Urothelium cell line (cell line): Measurements from ENCODE around the gene SFXN2.
"Not testable (repeated sequence)": the region's sequence is repeated elsewhere in the genome, so short reads cannot be mapped to it uniquely, and the experiment has no call there.

Experiments used
- DNase-seq: peaks from one replicate; pipeline ENCODE4 v3.0.0; 2011; ENCODE audit warnings: low spot score, mixed read lengths
- FAIRE-seq: peaks from 2 replicates; lab custom pipeline; 2011; peaks lifted over from hg19 to GRCh38; lab: Jason Lieb, UNC

The SFXN2 gene

DNA sequence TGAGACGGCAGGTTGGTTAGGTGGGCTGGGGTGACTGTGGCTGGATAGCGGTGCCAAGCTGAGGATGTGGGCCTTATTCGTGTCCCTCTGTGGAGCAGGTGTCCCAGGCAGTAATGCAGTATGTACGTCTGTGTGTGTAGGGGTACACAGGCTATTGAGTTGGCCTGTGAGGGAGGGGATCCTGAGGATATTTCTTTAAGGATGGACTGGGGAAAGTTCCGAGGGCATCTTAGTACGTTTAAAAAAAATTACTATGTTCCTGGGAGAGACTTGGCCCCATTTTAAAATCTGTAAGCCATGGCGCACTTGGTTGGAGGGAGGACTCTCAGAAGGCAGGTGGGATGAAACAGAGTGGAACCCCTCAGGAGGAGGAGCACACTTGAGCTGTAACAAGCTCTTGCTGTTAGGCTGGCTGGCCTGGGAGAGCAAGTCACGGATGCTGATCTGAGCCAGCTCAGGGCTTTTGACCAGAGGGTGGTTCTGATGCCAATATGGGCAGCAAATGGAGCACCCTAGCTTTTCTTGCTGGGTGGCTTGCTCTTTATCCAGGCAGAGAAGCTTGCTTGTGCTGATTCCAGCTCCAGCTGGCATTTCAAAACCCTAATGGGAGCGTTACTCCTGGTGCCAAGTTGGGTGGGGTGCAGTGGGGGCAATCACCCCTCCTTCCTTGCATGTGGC, 30.1 kb downstream of the SFXN2 start:
- no peak for DNase-seq
- FAIRE-seq: no peak

DNA sequence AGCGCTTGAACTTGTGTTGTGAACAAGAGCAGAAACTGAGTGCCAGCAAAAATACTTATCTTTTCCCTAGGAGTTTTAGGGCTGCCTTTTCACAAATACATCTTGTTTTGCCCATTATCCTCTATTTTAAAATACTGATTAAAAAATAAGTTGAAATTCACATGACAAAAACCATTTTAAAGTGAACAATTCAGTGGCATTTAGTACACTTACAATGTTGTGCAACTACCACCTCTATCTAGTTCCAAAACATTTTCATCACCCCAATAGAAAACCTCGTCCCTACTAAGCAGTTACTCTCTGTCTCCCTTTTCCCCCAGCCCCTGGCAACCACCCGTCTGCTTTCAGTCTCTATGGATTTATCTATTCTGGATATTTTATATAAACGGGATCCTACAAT, 30.7 kb downstream of the SFXN2 start:
- no peak for FAIRE-seq

DNA sequence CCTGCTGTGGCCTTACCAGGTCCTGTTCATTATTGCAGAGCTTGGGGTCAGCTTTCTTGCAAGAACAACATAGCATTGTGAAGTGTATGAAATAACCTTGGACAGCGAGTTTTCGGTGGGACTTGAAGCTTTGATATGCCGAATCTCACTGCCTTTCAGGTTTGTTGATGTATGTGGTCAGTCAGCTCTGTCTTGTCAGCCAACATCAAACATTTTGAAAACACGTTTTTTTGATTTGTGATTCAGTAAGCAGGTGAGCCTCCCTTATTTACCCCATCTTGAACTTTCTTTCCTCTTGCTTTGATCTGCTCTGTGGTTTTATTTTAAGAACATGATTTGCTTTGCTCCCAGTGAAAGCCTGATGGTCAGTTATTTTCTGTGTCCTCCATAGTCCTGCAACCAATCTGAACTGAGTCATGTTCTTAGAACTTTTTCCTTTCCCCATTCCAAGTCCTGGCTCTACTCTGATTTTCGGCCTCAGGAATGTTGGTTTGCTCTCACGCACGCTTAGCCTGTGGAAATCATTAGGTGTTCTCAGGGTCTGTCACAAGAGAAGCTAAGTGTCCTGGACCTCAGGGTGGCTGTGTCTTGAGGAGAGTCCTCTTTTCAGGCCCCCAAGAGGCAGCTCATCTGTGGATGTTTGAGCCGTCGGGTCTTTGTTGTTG, 38.0 kb downstream of the SFXN2 start:
- DNase-seq (no peak), FAIRE-seq (no peak)

More for the DNA sequence above, 30.7 kb downstream of the SFXN2 start:
- DNase-seq: no peak

DNA sequence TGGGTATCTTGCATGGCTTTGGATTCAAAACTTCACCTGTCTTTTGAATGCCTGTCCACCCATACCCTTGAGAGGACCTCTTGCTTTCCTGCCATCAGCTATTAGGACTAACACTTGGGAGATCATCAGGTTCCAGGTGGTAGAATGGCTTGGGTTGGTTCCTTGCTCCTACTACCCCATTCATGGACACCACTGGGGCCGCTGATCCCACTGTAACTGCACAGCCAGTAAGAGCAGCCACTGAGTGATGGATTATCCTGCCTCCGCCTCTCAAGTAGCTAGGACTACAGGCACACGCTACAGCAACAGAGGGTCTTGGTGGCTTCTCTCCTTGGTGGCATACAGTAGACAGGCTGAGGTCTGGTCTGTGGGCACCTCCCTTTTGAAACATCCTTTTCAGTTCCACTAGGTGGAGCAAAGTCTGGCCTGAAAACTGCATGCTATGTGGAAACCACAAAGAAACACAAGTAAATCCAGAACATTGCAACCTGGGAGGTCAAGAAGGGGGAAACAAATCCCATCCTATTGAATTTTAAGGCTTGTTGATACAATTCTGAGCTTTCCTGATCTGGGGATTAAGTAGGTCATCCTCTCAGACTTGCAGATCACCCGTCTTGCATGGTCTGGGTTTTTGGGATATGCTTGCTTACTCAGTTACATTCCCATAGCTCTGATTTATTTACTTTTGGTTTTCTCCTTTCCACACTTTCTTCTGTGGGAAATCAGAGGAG, 38.7 kb downstream of the SFXN2 start:
- peak; percentile 44 for DNase-seq

DNA sequence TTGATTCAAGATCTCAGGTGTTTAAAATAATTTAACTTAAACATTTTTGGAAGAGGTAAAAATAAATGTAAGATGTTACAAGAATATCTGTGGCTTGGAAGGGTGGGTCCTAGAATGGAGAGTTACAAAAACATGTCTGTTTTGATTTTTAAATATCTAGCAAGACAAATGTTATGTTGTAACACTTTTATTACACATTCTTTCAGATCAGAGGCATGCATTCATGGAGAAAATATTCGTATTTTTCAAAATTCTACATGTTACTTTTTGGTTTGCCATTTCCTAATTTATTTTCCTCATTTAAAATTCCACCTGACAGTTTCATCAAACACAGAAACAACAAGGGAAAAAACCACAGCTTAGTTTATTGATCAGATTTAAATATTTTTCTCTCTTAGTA, 39.3 kb downstream of the SFXN2 start:
- no peak for FAIRE-seq
- DNase-seq: no peak

More for the DNA sequence above, 38.7 kb downstream of the SFXN2 start:
- no peak for FAIRE-seq

DNA sequence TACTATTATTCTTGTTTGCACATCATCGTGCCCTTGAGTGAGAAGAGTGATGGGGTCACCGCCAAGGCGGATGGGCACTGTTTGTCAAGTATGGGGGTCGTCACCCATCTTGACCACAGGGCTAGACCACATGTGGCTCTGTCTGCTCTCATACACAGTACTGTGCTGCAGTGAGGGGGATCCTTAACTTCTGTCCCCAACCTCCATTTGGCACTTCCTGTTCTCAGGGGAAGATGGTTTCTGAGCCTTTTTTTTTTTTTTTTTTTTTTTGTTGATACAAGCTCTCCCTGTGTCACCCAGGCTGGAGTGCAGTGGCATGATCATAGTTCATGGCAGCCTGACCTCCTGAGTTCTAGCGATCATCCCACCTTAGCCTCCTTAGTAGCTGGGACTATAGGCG, 42.9 kb downstream of the SFXN2 start:
- no peak for DNase-seq
- FAIRE-seq: no peak

DNA sequence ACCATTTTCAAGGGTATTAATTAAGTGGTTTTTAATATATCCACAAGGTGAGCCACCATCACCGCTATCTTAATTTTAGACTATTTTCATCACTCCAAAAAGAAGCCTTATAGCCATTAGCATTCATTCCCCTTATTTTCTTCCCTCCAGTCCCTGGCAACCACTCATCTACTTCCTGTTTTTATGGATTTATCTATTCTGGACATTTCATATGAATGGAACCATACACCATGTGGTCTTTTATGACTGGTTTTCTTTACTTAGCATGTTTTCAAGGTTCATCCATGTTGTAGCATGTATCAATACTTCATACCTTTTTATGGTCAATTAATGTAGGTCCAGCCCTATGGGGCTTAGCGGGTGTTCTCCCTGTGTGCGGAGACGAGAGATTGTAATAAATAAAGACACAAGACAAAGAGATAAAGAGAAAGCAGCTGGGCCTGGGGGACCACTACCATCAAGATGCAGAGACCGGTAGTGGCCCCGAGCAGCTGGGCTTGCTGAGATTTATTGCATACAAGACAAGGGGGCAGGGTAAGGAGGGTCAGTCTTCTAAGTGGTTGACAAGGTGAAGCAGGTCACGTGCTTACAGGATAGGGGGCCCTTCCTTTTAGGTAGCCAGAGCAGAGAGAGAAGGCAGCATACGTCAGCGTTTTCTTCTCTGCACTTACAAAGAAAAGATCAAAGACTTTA, 44.0 kb downstream of the SFXN2 start:
- no peak for DNase-seq
- no peak for FAIRE-seq

DNA sequence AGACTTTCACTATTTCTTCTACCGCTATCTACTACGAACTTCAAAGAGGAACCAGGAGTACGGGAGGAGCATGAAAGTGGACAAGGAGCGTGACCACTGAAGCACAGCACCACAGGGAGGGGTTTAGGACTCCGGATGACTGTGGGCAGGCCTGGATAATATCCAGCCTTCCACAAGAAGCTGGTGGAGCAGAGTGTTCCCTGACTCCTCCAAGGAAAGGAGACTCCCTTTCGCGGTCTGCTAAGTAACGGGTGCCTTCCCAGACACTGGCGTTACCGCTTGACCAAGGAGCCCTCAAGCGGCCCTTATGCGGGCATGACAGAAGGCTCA, 44.5 kb downstream of the SFXN2 start:
- FAIRE-seq, DNase-seq: not testable (repeated sequence)

DNA sequence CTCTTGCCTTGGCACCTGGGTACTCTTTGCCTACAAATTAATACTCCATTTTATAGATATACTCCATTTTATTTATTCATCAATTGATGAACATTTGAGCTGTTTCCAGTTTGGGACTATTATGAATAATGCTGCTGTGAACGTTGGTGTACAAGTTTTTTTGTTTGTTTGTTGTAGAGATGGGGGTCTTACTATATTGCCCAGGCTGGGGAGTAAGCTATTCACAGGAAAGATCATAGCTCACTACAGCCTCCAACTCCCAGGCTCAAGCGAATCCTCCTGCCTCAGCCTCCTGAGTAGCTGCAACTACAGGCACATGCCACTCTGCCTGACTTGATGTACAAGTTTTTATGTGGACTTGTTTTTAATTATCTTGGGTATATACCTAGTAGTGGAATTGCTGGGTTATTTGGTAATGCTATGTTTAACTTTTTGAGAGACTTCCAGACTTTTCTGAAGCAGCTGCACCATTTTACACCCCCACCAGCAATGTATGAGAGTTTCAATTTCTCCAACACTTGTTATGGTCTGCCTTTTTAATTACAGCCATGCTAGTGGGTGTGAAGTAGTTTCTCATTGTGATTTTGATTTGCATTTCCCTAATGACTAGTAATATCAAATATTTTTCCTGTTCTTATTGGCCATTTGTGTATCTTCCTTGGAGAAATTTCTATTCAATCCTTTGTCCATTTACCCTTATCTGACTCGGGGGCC, 45.2 kb downstream of the SFXN2 start:
- FAIRE-seq (no peak), DNase-seq (no peak)

DNA sequence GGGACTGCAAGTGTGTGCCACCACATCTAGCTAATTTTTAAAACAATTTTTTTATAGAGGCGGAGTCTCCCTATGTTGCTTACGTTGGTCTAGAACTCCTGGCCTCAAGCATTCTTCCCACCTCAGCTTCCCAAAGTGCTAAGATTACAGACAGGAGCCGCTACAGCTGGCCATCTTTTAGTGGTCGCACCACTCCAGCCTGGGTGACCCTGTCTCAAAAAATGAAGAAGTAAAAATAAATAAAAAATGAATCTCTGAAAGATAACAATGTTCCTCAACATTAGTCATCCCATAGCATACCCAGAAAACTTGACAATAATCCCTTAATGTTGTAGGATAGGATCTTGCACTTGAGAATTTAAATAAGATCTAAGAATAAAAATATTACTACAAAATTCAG, 47.5 kb downstream of the SFXN2 start:
- no peak for DNase-seq
- FAIRE-seq: no peak

DNA sequence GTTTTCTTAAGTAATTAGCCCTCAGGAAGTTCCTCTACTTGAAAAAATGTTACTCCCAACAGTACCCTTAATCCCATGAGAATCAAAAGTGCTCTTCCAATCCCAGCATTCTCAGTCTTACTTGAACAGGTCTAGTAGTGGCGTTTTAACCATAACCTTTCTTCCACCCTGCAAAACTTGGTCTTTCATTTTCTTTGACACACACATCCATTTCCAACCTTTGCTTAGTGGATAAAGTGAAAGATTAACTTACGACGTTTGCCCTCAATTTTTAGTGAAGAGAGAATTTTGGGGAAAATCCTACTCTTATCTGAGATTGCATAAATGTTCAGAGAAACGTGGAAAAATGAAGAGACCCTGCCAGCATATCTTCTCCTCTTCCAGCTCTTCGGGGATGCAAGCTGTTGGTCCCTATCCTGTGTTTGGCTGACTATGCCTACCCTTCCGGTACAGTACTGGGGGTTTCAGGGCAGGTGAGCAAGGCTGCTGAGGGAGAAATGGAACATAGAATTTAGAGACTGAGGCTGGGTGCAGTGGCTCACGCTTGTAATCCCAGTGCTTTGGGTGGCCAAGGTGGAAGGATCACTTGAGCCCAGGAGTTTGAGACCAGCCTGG, 48.1 kb downstream of the SFXN2 start:
- no peak for FAIRE-seq
- DNase-seq: no peak

DNA sequence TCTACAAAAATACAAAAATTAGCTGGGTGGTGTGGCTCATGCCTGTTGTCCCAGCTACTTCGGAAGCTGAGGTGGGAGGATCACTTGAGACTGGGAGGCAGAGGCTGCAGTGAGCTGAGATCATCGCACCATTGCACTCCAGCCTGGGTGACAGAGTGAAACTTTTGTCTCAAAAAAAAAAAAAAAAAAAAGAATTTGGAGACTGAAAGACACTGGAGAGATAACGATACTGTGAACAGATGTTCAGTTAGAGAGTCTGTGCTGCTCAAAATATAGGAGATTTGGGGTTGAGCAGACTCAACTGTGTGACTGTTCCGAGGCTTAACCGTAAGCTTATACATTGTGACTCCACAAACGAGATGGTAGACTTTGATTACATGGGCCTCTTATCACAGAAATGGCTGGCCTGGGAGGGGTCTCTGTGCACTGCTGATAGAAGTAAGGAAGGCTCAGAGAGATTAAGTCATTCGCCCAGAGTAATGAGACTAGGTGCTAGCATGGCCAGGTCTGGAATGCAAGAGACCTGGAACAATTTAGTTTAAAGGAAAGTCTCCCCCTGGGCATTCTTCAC, 48.7 kb downstream of the SFXN2 start:
- FAIRE-seq: no peak
- no peak for DNase-seq

DNA sequence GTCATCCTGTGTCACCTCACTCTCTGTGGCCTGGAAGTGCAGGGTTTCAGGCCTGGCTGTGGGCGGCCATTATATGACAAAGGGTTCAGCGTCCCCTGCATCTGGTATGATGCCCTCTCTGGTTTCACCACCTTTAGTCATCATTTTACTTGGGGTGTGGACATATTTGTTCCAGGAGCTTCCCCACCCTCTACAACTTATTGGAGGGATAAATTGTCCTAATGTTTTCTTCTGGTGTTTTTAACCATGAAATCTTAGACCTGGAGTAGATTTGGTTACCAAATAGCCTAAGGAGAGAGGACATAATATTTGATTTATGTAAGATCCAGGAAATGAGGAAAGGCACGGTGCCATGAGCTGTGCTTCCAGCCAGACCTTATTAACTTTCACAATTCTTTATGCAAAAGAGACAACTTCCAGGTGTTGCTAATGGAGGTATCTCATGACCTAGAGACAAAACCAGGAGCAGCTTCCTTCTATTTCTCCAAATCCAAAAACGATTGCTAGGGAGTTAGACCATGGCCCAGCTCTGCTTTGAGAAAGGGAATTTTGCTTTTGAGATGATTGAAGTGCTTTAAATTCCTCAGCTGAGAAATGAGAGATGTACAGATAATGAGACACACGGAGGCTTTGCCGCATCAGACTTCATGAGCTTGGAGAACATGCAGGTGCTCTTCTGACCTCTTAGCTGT, 50.2 kb downstream of the SFXN2 start:
- FAIRE-seq: no peak
- no peak for DNase-seq

DNA sequence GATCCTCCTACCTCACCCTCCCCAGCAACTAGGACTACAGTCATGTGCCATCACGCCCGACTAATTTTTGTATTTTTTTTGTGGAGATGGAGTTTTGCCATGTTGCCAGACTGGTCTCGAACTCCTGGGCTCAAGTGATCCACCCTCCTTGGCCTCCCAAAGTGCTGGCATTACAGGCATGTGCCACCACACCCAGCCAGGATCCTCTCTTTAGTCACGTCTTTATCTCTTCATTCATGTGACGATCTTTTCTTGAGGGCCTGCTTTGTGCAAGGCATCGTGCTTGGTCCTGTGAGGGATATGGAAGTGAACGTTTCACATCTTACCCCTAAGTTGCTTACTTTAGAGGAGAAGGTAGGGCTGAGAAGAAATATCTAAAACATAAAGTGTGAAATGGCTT, 50.9 kb downstream of the SFXN2 start:
- DNase-seq (no peak), FAIRE-seq (no peak)

DNA sequence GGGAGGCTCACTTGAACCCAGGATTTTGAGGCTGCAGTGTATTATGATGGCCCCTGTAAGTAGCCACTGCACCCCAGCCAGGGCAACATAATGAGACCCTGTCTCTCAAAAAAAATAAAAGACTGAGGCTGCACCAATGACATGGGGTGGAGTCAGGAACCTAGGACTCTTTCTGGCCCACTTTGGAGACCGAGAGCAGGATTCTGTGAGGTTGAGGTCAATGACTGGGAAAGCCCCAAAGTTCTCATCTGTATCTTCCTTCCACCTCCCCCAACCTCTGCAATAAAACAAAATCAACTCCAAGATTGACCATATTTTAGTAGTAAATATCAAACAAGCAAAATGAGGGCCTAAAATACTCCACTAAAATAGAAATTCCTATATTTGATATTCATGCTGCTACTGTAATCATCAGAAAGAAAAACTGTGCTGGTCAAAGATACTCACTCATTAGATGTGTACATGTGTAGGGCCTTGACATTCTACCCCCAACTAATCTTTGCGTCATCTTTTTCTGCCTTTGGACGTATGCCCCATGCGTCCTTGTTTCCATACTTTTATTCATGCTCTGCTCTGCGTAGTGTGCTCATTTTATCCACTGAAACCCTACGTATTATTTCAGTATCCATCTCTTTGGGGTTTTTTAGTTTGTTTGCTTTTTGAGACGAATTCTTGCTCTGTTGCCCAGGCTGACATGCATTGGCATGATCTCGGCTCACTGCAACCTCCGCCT, 53.2 kb downstream of the SFXN2 start:
- no peak for DNase-seq

DNA sequence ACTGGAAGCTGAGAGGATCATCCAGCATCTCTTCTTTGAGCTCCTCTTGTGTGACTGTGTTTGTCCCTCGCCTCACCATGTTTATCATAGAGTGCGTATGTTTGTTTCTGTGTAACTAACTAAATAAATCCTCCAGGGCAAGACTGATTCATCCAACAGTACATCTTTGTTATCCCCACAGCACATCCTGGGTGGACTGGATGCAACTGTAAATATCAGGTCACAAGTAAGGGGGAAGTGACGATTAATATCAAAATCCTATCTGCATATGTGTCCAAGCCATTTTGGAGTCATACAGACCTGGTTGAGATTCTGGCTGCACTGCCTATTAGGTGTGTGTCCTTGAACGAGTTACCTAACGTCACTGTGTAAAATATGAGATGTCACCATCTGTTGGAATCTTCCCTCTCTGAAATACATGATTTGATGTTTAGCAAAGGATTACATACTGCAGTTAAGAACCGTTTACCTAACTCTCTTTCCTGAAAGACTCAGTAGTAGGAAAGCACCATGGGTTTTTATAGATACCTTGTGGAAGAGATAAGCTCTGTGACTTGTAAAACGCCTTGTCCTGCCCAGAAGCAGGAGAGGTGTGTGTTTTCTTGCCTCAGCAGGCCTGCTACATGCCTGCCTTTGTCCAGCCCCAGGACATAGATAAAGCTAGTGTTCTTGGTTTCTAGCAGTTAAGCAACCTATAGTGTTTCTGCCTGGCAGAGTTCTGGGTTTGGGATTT, 55.1 kb downstream of the SFXN2 start:
- DNase-seq (no peak), FAIRE-seq (no peak)

More for the DNA sequence above, 53.2 kb downstream of the SFXN2 start:
- no peak for FAIRE-seq

DNA sequence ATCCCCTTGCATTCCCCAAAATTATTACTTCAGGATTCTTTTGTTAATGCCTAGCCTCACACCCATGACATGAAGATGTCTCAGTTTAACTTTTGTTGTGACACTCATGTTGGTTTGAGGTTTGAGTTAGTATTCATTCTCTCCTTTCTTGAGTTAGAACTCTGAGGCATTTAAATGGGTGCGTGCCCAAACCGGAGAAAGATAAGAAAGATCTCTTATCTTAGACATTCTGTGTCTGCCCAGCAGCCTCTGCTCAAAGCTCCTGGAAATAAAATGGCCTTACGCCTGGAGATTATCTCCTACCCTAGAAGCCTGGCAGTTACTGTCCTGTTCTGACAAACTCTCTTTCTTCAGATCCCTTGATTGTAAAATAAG, 55.7 kb downstream of the SFXN2 start:
- no peak for FAIRE-seq
- DNase-seq: no peak

DNA sequence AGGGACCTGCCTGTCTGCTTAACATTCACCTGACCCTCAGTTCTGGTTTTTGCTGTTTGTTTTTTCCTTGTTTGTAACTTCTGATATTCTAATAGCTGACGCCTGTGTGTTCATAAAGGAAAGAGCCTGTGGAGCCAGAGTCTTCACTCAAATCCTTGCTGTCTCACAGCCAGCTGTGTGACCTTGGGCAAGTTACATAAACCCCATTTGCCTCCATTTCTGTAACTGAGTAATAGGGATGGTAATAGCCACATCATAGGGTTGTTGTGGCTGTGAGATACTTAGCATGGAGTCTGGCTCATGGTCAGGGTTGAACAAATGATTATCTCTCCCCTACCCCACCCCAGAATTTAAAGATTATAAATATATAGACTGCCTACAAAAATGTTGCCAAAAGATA, 56.4 kb downstream of the SFXN2 start:
- FAIRE-seq (no peak), DNase-seq (no peak)
